Activated T-cell treated with anti-CD3 and anti-CD28 coated beads, Interleukin-2, amount 50 U/mL, for 4 hours (primary cell): ENCODE data around the gene DHX38. TPM values are rescaled to one million over a fixed set of nuclear protein-coding genes. Genes with fewer than 3 reads are reported as not detected.

Experiments
- ATAC-seq, 2 donors: fragments of 200-7000 bp; cut with Tn5 transposase; one replicate each; pipeline ENCODE4 v1.10.0; 2021
- DNase-seq: peaks from one replicate; pipeline ENCODE4 v3.0.0-alpha.2; 2020
- H3K27me3 Mint-ChIP-seq: one replicate; pipeline ENCODE4 v1.8.0; 2021; ENCODE audit warnings: low read depth, mixed read lengths
- H3K36me3 Mint-ChIP-seq: one replicate; pipeline ENCODE4 v1.8.0; 2022; ENCODE audit warnings: mixed read lengths; ENCODE audit not compliant: insufficient read depth
- H3K4me1 Mint-ChIP-seq: one replicate; pipeline ENCODE4 v1.8.0; 2021; ENCODE audit warnings: low read depth, mixed read lengths
- H3K4me3 Mint-ChIP-seq: one replicate; pipeline ENCODE4 v1.8.0; 2021; ENCODE audit warnings: mild to moderate bottlenecking, moderate library complexity, mixed read lengths
- H3K9me3 Mint-ChIP-seq: one replicate; pipeline ENCODE4 v1.8.0; 2021; ENCODE audit warnings: mixed read lengths
- total RNA-seq, 3 donors: library from RNA; stranded (reverse); gene quantifications; one replicate each; pipeline ENCODE4 v1.2.1, GENCODE V29; 2021

Gene DHX38
- total RNA-seq, 3 donors from 2014 or later: 111 to 128 (median 118) TPM

GRCh38 chr16:72104905-72105304 is 11.3 kb downstream of the DHX38 start:
- no peaks in the 10 kb centered on the region for H3K27me3 Mint-ChIP-seq
- H3K4me3 Mint-ChIP-seq: no peak overlapping the region
- no peaks in the 10 kb centered on the region for H3K4me1 Mint-ChIP-seq
- DNase-seq (no peak), ATAC-seq (no peak)
- H3K9me3 Mint-ChIP-seq: no peaks in the 10 kb centered on the region
- H3K36me3 Mint-ChIP-seq: peaks cover 74% of the 10 kb centered on the region

- ATAC-seq (no peak), DNase-seq (no peak)
- no peaks in the 10 kb centered on the region for H3K9me3 Mint-ChIP-seq
- peaks cover 77% of the 10 kb centered on the region for H3K36me3 Mint-ChIP-seq
- no peaks in the 10 kb centered on the region for H3K4me1 Mint-ChIP-seq
- H3K4me3 Mint-ChIP-seq: no peak overlapping the region
- H3K27me3 Mint-ChIP-seq: no peaks in the 10 kb centered on the region
These were observed 12.3 kb downstream of the DHX38 start for GRCh38 chr16:72105978-72106377.

GRCh38 chr16:72107371-72107770 is 13.7 kb downstream of the DHX38 start:
- H3K9me3 Mint-ChIP-seq: no peaks in the 10 kb centered on the region
- no peaks in the 10 kb centered on the region for H3K4me1 Mint-ChIP-seq
- DNase-seq (no peak), ATAC-seq (no peak)
- H3K4me3 Mint-ChIP-seq: no peak overlapping the region
- no peaks in the 10 kb centered on the region for H3K27me3 Mint-ChIP-seq
- H3K36me3 Mint-ChIP-seq: peaks cover 80% of the 10 kb centered on the region

GRCh38 chr16:72108353-72109102 is 14.9 kb downstream of the DHX38 start:
- ATAC-seq (no peak), DNase-seq (no peak)
- H3K9me3 Mint-ChIP-seq: no peaks in the 10 kb centered on the region
- H3K4me3 Mint-ChIP-seq: no peak overlapping the region
- H3K36me3 Mint-ChIP-seq: peaks cover 78% of the 10 kb centered on the region
- H3K4me1 Mint-ChIP-seq: no peaks in the 10 kb centered on the region
- H3K27me3 Mint-ChIP-seq: no peaks in the 10 kb centered on the region

- no peak for DNase-seq
- no peaks in the 10 kb centered on the region for H3K27me3 Mint-ChIP-seq
- H3K4me1 Mint-ChIP-seq: no peaks in the 10 kb centered on the region
- no peaks in the 10 kb centered on the region for H3K9me3 Mint-ChIP-seq
- H3K4me3 Mint-ChIP-seq: no peak overlapping the region
- no peak for ATAC-seq
- H3K36me3 Mint-ChIP-seq: peaks cover 70% of the 10 kb centered on the region
These were observed 15.7 kb downstream of the DHX38 start for GRCh38 chr16:72109300-72109699.

- no peak for DNase-seq
- H3K4me1 Mint-ChIP-seq: no peaks in the 10 kb centered on the region
- H3K27me3 Mint-ChIP-seq: no peaks in the 10 kb centered on the region
- peaks cover 69% of the 10 kb centered on the region for H3K36me3 Mint-ChIP-seq
- no peak for ATAC-seq
- no peaks in the 10 kb centered on the region for H3K9me3 Mint-ChIP-seq
- no peak overlapping the region for H3K4me3 Mint-ChIP-seq
These were observed 16.4 kb downstream of the DHX38 start for GRCh38 chr16:72109966-72110530.

GRCh38 chr16:72110662-72111615 is 17.3 kb downstream of the DHX38 start:
- DNase-seq (no peak), ATAC-seq (no peak)
- peaks cover 60% of the 10 kb centered on the region for H3K36me3 Mint-ChIP-seq
- H3K4me3 Mint-ChIP-seq: no peak overlapping the region
- no peaks in the 10 kb centered on the region for H3K4me1 Mint-ChIP-seq
- no peaks in the 10 kb centered on the region for H3K9me3 Mint-ChIP-seq
- H3K27me3 Mint-ChIP-seq: no peaks in the 10 kb centered on the region

GRCh38 chr16:72111657-72112451 is 18.2 kb downstream of the DHX38 start:
- DNase-seq: no peak
- no peak for ATAC-seq
- H3K4me3 Mint-ChIP-seq: no peak overlapping the region
- H3K27me3 Mint-ChIP-seq: no peaks in the 10 kb centered on the region
- H3K4me1 Mint-ChIP-seq: no peaks in the 10 kb centered on the region
- H3K9me3 Mint-ChIP-seq: no peaks in the 10 kb centered on the region
- peaks cover 54% of the 10 kb centered on the region for H3K36me3 Mint-ChIP-seq

- no peak for ATAC-seq
- no peak for DNase-seq
- Mint-ChIP-seq H3K9me3 (no peaks in the 10 kb centered on the region), H3K36me3 (peaks cover 51% of the 10 kb centered on the region), H3K4me1 (no peaks in the 10 kb centered on the region), H3K4me3 (no peak overlapping the region), H3K27me3 (no peaks in the 10 kb centered on the region)
These were observed 18.8 kb downstream of the DHX38 start for GRCh38 chr16:72112452-72112792.

- no peak overlapping the region for H3K4me3 Mint-ChIP-seq
- DNase-seq (no peak), ATAC-seq (no peak)
- no peaks in the 10 kb centered on the region for H3K9me3 Mint-ChIP-seq
- H3K36me3 Mint-ChIP-seq: peaks cover 45% of the 10 kb centered on the region
- H3K4me1 Mint-ChIP-seq: no peaks in the 10 kb centered on the region
- no peaks in the 10 kb centered on the region for H3K27me3 Mint-ChIP-seq
These were observed 19.4 kb downstream of the DHX38 start for GRCh38 chr16:72112906-72113615.

- no peaks in the 10 kb centered on the region for H3K4me1 Mint-ChIP-seq
- H3K36me3 Mint-ChIP-seq: peaks cover 41% of the 10 kb centered on the region
- H3K9me3 Mint-ChIP-seq: no peaks in the 10 kb centered on the region
- ATAC-seq (no peak), DNase-seq (no peak)
- H3K4me3 Mint-ChIP-seq: no peak overlapping the region
- H3K27me3 Mint-ChIP-seq: no peaks in the 10 kb centered on the region
These were observed 19.9 kb downstream of the DHX38 start for GRCh38 chr16:72113616-72113945.

GRCh38 chr16:72120026-72120425 is 26.4 kb downstream of the DHX38 start:
- H3K36me3 Mint-ChIP-seq: no peaks in the 10 kb centered on the region
- no peaks in the 10 kb centered on the region for H3K4me1 Mint-ChIP-seq
- DNase-seq (no peak), ATAC-seq (no peak)
- H3K27me3 Mint-ChIP-seq: no peaks in the 10 kb centered on the region
- H3K9me3 Mint-ChIP-seq: no peaks in the 10 kb centered on the region
- no peak overlapping the region for H3K4me3 Mint-ChIP-seq

GRCh38 chr16:72122308-72122707 is 28.7 kb downstream of the DHX38 start:
- H3K4me1 Mint-ChIP-seq: no peaks in the 10 kb centered on the region
- DNase-seq (no peak), ATAC-seq (no peak)
- H3K9me3 Mint-ChIP-seq: no peaks in the 10 kb centered on the region
- H3K36me3 Mint-ChIP-seq: no peaks in the 10 kb centered on the region
- H3K4me3 Mint-ChIP-seq: no peak overlapping the region
- no peaks in the 10 kb centered on the region for H3K27me3 Mint-ChIP-seq

GRCh38 chr16:72122916-72123315 is 29.3 kb downstream of the DHX38 start:
- ATAC-seq: no peak
- H3K36me3 Mint-ChIP-seq: no peaks in the 10 kb centered on the region
- no peaks in the 10 kb centered on the region for H3K9me3 Mint-ChIP-seq
- no peaks in the 10 kb centered on the region for H3K27me3 Mint-ChIP-seq
- no peaks in the 10 kb centered on the region for H3K4me1 Mint-ChIP-seq
- no peak overlapping the region for H3K4me3 Mint-ChIP-seq
- no peak for DNase-seq
